Parathyroid adenoma (tissue), 2 donors: ENCODE results near the gene IRAK1.

Source experiments
- H2AFZ ChIP-seq: fragments of 300-600 bp; sonication (generic); one replicate; pipeline ENCODE4 v1.7.0; 2017; ENCODE audit warnings: antibody characterized with exemption, mild to moderate bottlenecking
- H3K27ac ChIP-seq: fragments of 300-600 bp; sonication (generic); one replicate; pipeline ENCODE4 v1.7.0; 2017
- H3K27me3 ChIP-seq: fragments of 300-600 bp; sonication (generic); one replicate; pipeline ENCODE4 v1.7.0; 2017; ENCODE audit warnings: low read length; ENCODE audit not compliant: control insufficient read depth, insufficient read depth
- H3K36me3 ChIP-seq: fragments of 300-600 bp; sonication (generic); one replicate; pipeline ENCODE4 v1.7.0; 2017; ENCODE audit warnings: low read length; ENCODE audit not compliant: control insufficient read depth, insufficient read depth
- H3K4me1 ChIP-seq: fragments of 300-600 bp; sonication (generic); one replicate; pipeline ENCODE4 v1.7.0; 2017; ENCODE audit warnings: control low read depth
- H3K4me2 ChIP-seq: fragments of 300-600 bp; sonication (generic); one replicate; pipeline ENCODE4 v1.7.0; 2017; ENCODE audit warnings: low read length
- H3K4me3 ChIP-seq: fragments of 300-600 bp; sonication (generic); one replicate; pipeline ENCODE4 v1.7.0; 2017; ENCODE audit warnings: low read depth, low read length
- H3K79me2 ChIP-seq: fragments of 300-600 bp; sonication (generic); one replicate; pipeline ENCODE4 v1.7.0; 2017; ENCODE audit warnings: control low read depth
- H3K9ac ChIP-seq: fragments of 300-600 bp; sonication (generic); one replicate; pipeline ENCODE4 v1.7.0; 2017; ENCODE audit warnings: mild to moderate bottlenecking
- H3K9me3 ChIP-seq: fragments of 300-600 bp; sonication (generic); one replicate; pipeline ENCODE4 v1.7.0; 2017; ENCODE audit warnings: low read length; ENCODE audit not compliant: control insufficient read depth
- TF ChIP-seq, protein P1 (sequence below): fragments of 300-600 bp; sonication (generic); IDR thresholded peaks from one replicate; pipeline ENCODE4 v1.7.0; 2017; ENCODE audit warnings: antibody characterized with exemption, mild to moderate bottlenecking
- donor health status: primary hyperparathyroidism.

IRAK1 gene

DNA sequence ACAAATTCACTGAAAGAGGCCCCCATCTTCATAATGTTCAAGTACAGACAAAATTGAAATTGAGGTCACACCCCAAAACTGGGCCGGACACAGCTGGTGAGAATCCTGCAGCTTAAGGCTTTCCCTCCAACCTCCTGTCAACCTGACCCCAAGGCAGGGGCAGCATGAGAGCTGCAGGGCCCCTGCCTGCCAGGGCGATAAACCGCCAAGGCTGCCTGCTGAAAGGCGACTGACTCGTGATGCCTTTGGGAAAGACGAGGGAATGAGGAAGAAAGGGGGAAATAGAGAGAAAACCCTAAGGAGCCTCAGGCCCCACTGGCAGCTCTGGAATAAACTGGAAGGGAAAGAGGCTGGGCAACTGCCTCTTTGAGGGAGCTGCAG is 7.3 kb upstream of the IRAK1 start:
- no peaks in the 10 kb centered on the region for H3K79me2 ChIP-seq
- no peak overlapping the region for H3K4me3 ChIP-seq
- TF ChIP-seq, protein P1, sequence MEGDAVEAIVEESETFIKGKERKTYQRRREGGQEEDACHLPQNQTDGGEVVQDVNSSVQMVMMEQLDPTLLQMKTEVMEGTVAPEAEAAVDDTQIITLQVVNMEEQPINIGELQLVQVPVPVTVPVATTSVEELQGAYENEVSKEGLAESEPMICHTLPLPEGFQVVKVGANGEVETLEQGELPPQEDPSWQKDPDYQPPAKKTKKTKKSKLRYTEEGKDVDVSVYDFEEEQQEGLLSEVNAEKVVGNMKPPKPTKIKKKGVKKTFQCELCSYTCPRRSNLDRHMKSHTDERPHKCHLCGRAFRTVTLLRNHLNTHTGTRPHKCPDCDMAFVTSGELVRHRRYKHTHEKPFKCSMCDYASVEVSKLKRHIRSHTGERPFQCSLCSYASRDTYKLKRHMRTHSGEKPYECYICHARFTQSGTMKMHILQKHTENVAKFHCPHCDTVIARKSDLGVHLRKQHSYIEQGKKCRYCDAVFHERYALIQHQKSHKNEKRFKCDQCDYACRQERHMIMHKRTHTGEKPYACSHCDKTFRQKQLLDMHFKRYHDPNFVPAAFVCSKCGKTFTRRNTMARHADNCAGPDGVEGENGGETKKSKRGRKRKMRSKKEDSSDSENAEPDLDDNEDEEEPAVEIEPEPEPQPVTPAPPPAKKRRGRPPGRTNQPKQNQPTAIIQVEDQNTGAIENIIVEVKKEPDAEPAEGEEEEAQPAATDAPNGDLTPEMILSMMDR = no peak
- H3K9ac ChIP-seq = no peak overlapping the region
- H3K4me1 ChIP-seq = no peaks in the 10 kb centered on the region
- no peak overlapping the region for H3K4me2 ChIP-seq
- H3K9me3 ChIP-seq = no peaks in the 10 kb centered on the region
- H3K36me3 ChIP-seq = no peaks in the 10 kb centered on the region
- no peak overlapping the region for H3K27ac ChIP-seq
- no peaks in the 10 kb centered on the region for H3K27me3 ChIP-seq
- no peak overlapping the region for H2AFZ ChIP-seq

DNA sequence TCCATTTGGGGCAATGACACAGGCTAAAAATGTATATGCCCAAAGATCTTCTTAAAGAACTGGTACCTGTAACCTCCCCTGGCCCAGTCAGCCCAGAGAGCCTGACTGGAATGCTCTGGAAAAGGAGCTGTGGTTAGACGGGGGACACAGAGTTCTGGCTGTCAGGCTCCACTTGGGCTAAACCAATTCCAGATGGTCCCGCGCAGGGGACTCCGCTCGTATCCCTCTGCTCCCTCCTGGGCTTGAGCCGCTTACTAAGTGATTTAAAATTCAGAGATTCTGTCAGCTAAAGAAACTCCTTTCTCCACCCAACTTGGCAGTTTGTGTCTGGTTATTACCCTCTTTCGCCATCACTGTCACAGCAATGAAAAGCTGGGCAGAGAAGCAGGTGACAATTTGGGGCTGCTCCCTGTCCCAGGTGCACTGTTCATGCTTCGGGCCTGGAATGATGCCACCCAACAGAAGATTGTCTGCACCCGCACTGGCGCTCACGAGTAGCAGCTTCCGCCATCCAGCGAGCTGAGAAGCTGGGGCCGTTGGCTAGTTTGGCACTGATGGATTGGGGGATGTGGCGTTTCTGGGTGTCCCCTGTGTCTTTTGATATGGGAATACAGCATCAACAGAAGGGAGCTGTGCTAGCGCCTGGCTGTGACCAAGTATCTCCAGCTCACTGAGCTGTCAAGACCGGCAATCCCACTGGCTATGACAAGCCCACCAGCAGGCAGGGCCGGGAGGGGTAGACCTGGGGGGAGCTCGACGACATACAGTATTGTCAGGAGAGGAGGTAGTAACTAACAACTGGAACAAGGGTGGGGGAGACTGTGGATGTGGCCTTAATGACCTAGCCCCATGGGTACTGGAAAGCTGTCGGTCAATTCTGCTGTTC is 6.7 kb upstream of the IRAK1 start:
- H3K9me3 ChIP-seq = no peaks in the 10 kb centered on the region
- H3K27ac ChIP-seq = no peak overlapping the region
- TF ChIP-seq, protein P1 = no peak
- H2AFZ ChIP-seq = no peak overlapping the region
- H3K36me3 ChIP-seq = no peaks in the 10 kb centered on the region
- no peak overlapping the region for H3K4me2 ChIP-seq
- no peak overlapping the region for H3K9ac ChIP-seq
- H3K4me3 ChIP-seq = no peak overlapping the region
- no peaks in the 10 kb centered on the region for H3K4me1 ChIP-seq
- no peaks in the 10 kb centered on the region for H3K27me3 ChIP-seq
- H3K79me2 ChIP-seq = no peaks in the 10 kb centered on the region

DNA sequence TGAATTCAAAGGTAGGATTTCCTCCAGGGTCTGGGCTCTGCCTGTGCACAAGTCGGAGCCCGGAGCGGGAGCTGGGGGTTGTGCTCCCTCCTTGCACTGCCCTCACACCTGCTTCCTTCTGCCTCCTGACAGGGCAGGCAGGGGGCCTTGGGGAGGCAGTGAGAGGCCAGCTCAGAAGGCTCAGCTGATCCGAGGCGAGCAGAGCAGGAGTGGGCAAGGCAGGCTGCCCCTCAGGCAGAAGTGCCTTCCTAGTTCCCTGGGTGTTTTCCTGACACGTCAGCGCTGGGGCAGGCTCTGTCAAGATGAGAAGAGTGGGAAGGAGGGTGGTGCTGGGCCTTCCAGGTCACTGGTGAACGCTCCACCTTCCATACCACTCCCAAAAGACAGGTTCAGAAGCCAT is 5.5 kb upstream of the IRAK1 start:
- no peaks in the 10 kb centered on the region for H3K36me3 ChIP-seq
- H3K9me3 ChIP-seq = no peaks in the 10 kb centered on the region
- H2AFZ ChIP-seq = no peak overlapping the region
- no peaks in the 10 kb centered on the region for H3K79me2 ChIP-seq
- H3K4me3 ChIP-seq = no peak overlapping the region
- no peak overlapping the region for H3K9ac ChIP-seq
- H3K4me1 ChIP-seq = peaks cover 3% of the 10 kb centered on the region
- TF ChIP-seq, protein P1 = no peak
- no peaks in the 10 kb centered on the region for H3K27me3 ChIP-seq
- H3K27ac ChIP-seq = no peak overlapping the region
- no peak overlapping the region for H3K4me2 ChIP-seq

DNA sequence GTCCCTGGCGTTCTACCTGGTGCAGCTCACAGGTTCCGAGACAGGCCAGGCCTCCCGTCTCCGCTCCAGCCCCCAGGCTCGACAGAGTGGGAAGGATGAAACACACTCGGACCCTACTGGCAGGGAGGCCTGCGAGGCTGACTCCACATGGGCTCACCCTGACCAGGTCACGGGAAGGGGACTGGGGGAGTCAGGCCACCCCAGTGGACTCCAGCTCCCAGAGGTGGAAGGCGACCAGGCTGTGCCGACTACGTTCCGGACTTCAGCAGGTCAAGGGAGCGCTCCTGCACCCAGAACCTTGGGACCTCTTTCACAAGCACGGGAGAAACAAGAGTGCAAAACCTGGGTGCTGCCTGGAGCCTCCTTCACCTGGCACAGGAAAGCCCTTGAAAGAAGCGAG is 4.6 kb upstream of the IRAK1 start:
- no peaks in the 10 kb centered on the region for H3K27me3 ChIP-seq
- no peaks in the 10 kb centered on the region for H3K79me2 ChIP-seq
- no peaks in the 10 kb centered on the region for H3K36me3 ChIP-seq
- no peak overlapping the region for H3K4me2 ChIP-seq
- peaks cover 4% of the 10 kb centered on the region for H3K4me1 ChIP-seq
- H3K9me3 ChIP-seq = no peaks in the 10 kb centered on the region
- TF ChIP-seq, protein P1 = no peak
- no peak overlapping the region for H3K4me3 ChIP-seq
- H2AFZ ChIP-seq = no peak overlapping the region
- no peak overlapping the region for H3K27ac ChIP-seq
- H3K9ac ChIP-seq = no peak overlapping the region
